GM18511 (cell line): ENCODE data around the gene MFSD6L.

Source experiments
- ATAC-seq: cut with Tn5 transposase; IDR thresholded peaks from one replicate; pipeline ENCODE4 v1.9.1; 2021; ENCODE audit warnings: mild to moderate bottlenecking, moderate library complexity; ENCODE audit not compliant: unreplicated experiment

Gene MFSD6L

DNA sequence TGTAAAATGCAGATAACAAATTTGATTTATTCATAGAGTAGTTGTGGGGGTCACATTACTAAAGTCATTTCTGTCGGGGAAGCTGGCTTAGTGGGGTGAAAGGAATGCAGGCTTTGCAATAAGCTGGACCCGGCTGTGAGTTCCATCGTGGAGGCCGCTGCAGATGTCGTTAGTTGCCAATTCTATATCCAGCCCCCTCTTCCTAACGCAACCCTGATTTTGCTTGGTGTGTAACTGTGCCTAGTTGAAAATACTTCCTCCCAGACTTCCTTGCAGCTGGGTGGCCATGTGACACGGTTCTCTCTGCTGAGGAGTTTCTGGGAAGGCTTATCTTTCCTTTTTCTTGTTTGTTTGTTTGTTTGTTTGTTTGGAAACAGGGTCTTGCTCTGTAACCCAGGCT is 4.5 kb downstream of the MFSD6L start:
- ATAC-seq = no peak

DNA sequence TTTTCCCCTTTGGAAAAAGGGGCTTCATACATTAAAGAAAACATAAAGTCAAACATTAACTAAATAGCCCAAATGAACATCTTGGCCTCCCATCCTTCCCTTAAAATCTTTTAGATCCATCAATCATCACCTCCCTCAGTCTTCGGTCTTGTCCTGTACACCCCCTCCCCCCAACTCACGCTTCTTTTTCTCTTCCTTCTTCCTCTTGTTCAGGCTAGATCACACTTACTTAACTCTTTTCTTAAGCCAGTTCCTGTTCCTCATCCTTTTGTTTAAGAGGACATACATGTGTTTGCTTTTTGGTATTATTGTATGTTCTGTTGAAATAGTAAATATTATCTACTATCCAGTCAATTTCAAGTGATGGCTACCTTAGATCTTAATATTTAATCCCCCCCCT is 5.5 kb downstream of the MFSD6L start:
- ATAC-seq = no peak

DNA sequence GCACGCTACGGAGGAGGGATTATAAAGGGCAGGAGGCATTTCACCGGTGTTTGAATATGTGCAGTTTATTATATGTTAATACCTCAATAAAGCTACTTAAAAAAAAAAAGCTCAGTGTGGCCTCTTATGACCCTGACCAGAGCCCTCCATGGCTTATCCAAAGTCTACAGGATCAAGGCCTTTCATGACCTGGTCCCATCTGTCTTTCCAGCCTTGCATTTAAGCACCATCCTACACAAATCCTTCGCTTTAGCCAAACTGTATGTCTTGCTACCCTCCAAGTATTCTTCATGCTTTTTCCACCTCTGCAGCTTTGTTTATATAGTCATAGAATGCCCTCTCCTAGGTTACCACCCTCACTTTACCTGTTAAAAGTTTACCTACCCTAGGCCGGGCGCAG is 6.5 kb downstream of the MFSD6L start:
- ATAC-seq = no peak

DNA sequence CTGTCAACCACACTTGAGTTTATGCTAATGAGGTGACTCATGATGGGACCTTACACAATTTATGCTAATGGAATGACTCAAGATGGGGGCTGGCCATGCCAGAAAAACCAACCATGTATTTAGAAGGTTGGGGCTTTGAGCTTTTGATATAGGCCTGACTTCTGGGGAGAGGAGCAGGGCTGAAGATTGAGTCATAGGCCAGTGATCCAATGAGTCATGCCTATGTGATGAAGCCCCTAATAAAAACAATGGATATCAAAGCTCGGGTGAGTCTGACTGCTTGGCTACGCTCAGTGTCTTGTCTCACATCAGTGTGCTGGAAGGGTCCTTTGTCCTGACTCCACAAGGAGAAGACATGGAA is 7.3 kb downstream of the MFSD6L start:
- no peak for ATAC-seq

DNA sequence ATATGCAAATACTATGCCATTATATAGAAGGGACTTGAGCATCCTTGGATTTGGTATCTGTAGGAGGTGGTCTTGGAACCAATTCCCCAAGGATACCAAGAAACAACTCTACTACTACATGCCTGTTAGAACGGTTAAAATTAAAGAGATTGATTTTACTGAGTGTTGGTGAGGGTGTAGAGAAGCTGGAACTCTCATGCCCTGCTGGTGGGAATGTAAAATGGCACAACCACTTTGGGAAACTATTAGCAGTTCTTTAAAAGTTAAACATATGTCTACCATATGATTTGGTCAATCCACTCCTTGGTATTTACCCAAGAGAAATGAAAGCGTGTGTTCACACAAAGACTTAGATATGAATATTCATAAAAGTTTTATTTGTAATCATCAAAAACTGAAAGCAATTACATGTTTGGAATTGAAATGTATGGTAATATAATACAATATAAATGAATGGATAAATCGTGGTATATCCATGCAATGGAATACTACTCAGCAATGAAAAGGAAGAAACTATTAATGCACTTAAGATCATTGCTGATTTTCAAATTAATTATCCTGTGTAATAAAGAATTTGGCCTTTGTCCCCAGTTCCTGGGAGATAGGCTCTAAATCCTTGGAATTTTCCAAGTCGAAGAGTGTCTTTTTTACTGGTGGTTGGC is 7.8 kb downstream of the MFSD6L start:
- ATAC-seq = no peak

DNA sequence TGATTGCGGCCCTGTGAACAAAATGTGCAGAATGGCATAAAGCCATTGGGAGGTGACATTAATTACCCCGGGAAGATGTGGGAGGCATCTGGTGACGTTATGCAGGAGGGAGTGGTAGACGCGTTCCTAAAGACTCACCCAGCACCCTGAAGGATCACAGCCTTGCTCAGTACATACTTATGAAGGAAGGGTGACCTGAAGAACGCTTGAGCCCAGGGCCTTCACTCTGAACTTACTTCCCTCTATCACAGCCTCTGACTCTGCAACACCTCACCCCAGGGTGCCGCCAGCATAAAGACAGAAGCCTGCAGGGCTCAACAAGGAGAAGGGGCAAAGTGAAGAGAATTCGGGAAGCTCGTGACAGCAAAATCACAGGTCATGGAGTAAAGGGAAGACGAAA is 9.4 kb downstream of the MFSD6L start:
- ATAC-seq = no peak

DNA sequence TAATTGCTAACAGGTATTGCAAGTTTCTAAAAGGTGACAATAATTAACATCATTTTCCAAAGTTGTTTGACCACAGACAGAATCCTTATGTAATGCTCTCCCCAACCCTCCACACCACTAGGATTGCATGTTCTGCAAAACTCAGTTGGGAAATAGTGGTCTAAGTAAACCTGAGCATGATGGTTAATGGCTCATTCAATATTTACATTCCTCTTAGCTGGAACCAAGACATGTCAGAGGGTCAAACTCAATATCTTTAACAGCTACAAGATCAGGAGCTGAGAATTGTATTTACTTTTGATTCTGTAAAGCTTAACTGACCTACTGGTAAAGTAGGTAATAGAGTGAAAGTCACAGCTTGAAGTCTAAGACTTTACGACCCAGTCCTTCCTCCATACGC is 10.2 kb downstream of the MFSD6L start:
- ATAC-seq = no peak

DNA sequence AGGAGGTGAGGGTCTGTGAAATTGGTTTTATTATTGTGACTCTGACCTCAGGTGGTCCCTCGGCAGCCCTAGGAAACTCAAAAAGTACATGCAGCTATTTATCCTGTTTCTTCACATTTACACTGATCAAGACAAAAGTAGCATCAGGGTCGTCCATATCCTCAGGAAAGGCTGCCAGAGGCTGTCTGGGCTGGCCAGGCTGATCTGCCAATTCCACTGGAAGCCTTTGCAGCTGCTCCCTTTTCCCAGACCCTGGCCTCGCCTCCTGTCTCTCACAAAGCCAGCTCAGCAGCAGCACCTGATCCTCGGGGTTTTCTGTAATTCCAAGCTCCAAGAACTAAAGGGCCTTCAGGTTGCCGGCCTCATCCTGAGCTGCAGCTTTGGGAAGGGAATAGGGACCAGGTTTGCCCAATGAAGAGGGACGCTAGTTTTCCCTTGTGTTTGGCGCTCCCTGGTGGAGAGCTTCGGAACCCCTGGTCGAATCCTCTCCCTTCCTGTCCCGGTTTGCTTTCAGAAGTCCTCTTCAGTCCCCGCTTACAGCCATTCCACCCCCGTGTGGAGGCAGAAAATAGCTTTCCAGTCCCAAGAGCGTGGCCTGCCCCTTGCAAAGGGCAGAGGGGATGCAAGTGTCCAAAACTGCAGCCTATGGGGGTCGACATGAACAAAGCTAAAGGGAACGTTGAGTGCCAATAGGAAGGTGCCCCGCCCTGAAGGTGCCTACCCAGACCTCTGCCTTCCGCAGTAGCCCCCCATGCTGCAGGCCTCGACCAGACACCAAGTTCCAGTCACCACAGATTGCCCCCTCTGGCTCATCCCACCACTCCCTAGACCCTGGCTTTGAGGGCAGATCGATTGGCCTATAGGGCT is 13.4 kb downstream of the MFSD6L start:
- no peak for ATAC-seq

DNA sequence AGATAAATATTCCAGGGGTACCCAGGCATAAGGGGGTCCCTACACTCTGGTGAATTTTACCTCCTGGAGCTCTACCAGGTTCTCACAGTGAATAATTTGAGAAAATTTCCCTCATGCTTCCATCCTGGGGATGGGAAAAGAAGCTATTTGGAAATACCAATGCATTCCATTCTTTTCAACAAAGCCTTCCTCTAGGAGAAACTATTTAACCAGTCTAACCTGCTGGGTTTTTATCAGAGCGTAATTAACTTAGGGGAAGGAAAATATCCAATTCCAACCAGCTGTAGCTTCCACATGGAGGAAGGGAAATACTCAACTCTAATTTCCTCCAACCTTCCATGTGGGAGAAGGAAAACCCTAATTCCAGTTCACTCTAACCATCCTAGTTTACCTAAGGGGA is 17.0 kb downstream of the MFSD6L start:
- ATAC-seq = no peak

DNA sequence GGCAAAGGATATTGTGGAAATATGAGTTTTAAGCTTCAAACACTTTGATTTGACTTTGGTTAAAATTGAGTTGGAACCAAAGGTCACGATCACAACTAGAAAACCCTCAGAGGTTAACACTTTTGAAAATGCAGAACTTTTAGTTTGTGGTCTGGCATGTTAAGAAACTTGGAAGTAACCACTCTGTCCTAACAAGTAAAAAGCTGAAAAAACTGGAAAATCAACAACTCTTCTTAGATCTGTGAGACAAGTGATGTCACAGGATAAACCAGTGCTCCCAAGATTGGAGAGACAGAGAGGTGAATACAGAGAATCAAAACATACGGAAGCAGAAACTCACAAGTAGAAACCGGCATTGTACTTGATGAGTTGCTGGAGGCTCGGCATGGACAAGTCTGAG is 17.4 kb downstream of the MFSD6L start:
- no peak for ATAC-seq

DNA sequence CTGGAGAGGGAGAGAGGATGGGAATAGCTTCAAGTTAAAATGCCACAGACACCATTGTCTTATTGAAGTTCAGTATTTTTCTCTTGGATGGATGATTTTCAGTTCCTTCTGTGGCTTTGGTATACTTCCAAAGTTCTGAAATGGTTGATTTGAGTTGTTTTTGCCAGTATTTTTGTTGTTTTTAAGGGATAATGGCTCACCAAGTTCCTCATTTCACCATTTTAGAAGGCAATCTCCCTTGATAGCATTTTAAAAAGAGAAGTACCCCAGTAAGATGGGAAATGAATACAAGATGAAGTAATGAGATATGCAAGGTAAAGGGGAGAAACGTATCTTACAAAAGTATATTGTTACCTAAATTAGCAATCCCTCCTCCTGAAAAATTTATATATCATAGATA is 22.3 kb downstream of the MFSD6L start:
- ATAC-seq = no peak

DNA sequence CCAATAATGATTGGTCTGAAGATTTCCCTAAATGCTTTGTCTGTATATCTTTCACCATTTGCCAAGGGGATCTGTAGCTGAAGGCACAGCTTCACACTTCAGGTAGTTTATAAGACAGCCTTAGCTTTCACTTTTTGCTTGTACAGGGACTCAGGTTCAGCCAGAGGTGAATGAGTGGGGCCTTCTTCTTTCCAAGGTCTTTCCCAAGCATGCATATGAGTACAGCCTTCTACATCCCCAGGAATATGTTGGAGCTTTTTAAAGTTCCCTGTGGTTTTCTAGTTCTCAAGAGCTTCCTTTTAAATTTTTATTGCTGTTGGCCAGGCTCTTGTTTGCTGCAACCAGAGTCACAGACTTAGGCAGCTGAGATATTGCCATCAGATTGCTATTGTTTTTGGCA is 22.9 kb downstream of the MFSD6L start:
- ATAC-seq = no peak

DNA sequence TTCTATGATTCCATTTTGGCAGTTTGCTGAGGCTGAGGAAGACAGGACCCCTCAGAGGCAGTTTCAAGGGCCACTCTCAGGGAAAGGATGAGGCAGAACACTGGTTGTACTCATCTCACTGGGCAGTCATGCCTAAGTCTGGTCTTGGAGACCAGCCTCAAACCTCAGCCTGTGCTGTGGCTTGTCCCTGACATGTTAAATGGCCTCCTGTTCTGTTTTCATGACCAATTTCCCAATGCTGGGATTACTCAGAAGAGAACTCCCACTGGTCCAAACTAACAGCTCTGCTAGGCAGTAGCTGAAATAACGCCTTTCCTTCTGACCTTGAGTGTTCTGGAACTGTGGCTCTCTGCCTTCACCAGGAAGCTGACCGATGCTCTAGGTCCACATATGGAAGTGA is 32.4 kb downstream of the MFSD6L start:
- ATAC-seq = no peak

DNA sequence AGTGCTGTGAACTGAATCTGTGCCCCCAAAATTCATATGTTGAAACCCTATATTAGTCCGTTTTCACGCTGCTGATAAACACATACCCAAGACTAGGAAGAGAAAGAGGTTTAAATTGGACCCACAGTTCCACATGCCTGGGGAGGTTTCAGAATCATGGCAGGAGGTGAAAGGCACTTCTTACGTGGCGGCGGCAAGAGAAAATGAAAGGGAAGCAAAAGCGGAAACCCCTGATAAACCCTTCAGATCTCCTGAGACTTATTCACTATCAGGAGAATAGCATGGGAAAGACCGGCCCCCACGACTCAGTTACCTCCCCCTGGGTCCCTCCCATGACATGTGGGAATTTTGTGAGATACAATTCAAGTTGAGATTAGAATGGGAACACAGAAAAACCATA is 37.2 kb downstream of the MFSD6L start:
- no peak for ATAC-seq

DNA sequence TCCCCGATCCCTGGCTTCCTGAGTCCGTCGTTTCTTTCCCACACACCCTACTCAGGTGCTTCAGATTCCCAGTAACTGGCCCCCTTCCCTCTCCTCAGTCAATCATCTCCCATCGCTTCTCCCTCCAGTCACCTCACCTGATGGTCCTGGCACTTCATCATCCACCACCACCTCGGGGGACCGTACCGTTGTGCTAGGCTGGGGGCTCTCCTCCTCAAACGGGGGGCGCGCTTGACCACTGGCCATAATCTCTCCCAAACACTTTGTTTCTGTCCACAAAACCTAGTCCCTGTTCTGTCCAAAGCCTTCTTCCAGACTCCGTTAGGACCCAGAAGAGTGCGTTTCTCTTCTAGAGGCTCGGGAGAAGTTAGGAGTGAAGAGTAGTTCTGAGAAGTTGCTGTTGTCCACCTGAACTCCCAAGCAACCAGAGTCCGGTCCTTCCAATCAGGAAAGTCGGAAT is 41.0 kb downstream of the MFSD6L start, which contains the start of gene SPDYE4:
Gene SPDYE4, minus strand, starts transcription at position 410 of the 460 bp plus-strand sequence. Its CDS starts 164 bp downstream, at position 246.
- ATAC-seq = no peak

DNA sequence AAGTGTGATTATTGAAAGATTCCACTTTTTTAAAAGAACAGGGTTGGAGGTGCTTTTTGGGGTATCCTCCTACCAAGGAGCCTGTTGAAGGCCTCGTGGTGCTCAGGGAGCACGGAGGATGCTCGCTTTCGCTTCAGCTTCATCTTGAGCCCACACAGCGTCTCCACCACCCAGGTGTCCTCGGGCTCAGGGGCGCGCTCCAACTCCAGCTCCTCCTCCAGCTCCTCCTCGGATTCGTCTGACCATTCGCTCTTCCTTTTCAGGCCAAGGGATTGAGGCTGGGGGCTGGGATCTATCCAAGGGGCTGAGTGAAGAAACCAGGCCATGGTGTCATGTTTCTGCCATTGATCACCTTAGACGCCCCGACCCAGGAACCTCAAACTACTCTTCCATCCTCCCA is 42.0 kb downstream of the MFSD6L start:
- ATAC-seq = no peak

DNA sequence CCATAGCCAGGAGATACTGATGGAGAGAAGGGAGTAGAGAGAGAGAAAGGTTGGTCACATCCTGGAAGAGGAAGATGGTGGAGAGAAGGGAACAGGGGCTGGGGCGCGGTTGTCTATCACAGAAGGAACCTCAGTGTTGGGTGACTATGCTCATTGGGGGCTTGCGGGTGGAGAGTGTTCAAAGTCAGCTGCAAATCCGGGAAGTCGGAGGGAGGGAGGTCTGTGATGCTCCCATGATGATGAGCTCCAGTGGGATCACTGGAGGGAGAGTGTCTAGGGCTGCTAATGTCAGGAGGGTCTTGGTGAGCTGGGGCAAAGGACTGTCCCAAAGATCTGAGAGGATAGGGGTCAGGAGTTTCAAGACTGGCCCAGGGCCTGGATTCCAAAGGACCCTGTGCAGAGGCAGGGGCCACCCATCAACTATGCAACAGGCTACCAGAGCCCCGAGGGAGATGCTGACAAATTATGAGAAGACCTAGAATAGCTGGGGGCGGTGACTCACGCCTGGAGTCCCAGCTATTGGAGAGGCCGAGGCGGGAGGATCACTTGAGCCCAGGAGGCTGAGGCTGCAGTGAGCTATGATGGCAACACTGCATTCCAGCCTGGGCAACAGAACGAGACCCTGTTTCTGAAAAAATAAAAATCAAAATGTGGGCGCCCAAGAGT is 43.4 kb downstream of the MFSD6L start:
- no peak for ATAC-seq

DNA sequence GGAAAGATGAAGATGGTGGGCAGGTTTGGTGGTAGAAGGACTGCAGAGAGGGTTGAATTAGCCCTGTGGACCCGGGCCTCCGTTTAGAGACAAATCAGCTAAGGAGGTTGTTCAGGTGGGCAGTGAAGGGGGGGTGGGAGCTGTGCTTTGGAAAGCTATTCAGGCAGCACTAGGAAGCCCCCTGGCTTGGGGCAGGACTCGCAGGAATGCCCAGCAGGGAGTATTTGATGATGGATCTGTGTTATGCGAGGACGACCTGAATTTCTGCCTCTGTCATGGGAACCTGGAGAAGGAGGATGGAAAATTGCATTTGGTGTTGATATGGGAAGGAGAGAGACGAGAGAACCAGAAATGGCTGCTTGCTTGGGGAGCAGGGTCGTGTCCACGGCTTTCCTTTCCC is 44.3 kb downstream of the MFSD6L start:
- ATAC-seq = no peak

DNA sequence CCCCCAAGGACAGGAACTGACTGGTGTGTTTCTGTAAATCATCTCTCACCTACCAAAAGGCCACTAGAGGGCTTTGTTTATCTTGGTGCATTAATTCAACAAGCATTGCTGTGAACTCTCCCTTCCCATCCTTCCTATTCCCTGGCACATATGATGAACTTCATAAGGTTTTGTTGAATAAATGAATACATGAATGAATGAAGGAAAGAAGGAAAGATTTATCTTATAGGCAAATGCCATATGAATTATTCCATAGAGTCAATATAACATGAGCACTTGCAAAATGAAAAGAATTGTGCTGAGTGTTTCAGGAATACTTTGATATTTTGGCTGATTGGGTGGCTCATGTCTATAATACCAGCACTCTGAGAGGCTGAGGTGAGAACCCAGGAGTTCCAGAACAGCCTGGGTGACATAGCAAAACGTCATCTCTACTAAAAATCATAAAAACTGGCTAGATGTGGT is 45.2 kb downstream of the MFSD6L start:
- ATAC-seq = no peak

DNA sequence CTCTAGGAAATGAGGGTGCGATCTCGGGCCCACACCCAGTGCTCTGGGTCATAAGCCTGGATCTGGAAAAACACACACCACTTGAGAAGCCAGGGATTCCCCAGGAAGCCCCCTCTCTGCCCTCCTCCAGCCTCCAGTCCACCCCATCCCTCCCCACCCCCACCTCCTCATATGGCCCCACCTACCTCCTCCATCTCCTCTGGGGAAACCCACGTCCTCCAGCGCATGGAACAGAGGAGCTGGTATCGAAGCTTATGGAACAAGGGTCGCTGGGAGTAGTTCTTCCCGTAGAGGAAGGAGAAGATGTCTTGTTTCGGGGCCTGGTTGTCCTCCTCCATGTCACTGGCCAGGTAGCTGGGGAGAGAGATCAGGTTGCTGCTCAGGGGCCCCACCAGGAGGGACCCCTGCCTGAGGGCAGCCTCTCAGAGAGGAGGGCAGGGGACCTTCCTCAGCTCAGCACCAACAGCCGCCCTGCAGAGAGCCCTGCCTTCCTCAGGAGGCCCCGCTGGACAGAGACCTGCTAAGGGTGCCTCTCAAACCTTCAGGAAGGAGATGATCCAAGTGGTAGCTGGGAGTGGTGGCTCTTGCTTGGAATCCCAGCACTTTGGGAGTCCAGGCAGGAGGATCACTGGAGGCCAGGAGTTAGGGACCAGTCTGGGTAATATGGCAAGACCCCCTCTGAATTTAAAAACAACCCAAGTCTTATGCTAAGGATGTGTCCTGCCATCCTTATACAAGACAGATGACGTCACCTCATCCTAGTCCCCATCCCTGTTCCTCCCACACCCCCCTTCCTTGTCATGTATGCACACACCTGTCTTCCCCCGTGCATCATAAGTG is 45.8 kb downstream of the MFSD6L start:
- ATAC-seq = no peak

DNA sequence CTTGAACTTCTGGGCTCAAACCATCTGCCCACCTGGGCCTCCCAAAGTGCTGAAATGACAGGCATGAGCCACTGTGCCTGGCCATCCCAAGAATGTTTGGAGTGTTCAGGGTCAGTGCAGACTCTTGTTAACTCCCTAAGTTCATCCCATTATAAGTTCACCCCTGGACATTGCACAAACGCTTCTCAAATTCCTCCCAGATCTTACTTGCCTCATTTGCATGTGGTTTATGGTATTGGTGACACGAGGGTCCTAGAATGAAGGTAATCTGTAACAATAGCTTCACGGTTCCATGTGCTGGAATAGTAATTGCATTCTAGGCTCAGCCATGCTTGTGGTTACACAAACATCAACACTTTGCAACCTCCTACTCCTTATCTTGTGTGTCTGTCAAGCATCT is 49.5 kb downstream of the MFSD6L start:
- ATAC-seq = no peak
